Heart right ventricle (tissue), 16 donors: ENCODE measurements around the gene EDEM1. TPM values are rescaled to one million over a fixed set of nuclear protein-coding genes. Genes with fewer than 3 reads are reported as not detected.
A peak's percentile ranks its signal among the peaks of the same experiment; 100 is the strongest.

Experiments
- ATAC-seq, 8 donors: fragments of 200-7000 bp; cut with Tn5 transposase; one replicate each; pipeline ENCODE4 v1.9.1; 2020; ENCODE audit warnings: mild to moderate bottlenecking in 8 of 8, moderate library complexity in 8 of 8, moderate number of reproducible peaks in 1 of 8
- DNase-seq, 2 donors: peaks; one replicate each; pipeline ENCODE4 v3.0.0-alpha.2; 2020
- H3K27ac ChIP-seq, 10 donors: fragments of 200-600 bp; sonication (generic) in 2 of 10; one replicate each; pipeline versions ENCODE4 v1.5.0 to v1.8.0; 2020 to 2022; ENCODE audit warnings: mild to moderate bottlenecking in 3 of 10
- H3K27me3 ChIP-seq, 7 donors: fragments of 200-600 bp; one replicate each; pipeline ENCODE4 v1.8.0; 2021 to 2022; ENCODE audit warnings: mild to moderate bottlenecking in 2 of 7
- H3K36me3 ChIP-seq, 9 donors: fragments of 200-600 bp; sonication (generic) in 1 of 9; one replicate each; pipeline versions ENCODE4 v1.5.0 to v1.8.0; 2020 to 2022; ENCODE audit warnings: mild to moderate bottlenecking in 2 of 9
- H3K4me1 ChIP-seq, 9 donors: fragments of 200-600 bp; sonication (generic) in 1 of 9; one replicate each; pipeline versions ENCODE4 v1.5.0 to v1.8.0; 2020 to 2022; ENCODE audit warnings: mild to moderate bottlenecking in 4 of 9
- H3K4me3 ChIP-seq, 10 donors: fragments of 200-600 bp; sonication (generic) in 2 of 10; one replicate each; pipeline versions ENCODE4 v1.5.0 to v1.8.0; 2020 to 2022; ENCODE audit warnings: mild to moderate bottlenecking in 7 of 10, moderate library complexity in 2 of 10
- H3K9me3 ChIP-seq, 11 donors: fragments of 200-600 bp in 10 of 11; sonication (generic) in 2 of 11; one replicate each; pipeline versions ENCODE4 v1.5.0 to v1.8.0; 2013 to 2022; ENCODE audit warnings: mild to moderate bottlenecking in 2 of 11, control low read depth in 1 of 11, moderate library complexity in 1 of 11
- CTCF ChIP-seq, 9 donors: fragments of 200-600 bp; sonication (generic) in 2 of 9; IDR thresholded peaks; one replicate each; pipeline versions ENCODE4 v1.5.0 to v1.8.0; 2021 to 2022; ENCODE audit warnings: antibody characterized with exemption in 9 of 9, mild to moderate bottlenecking in 5 of 9, moderate library complexity in 1 of 9
- WGBS, 2 donors: extraction: QIAGEN DNeasy Blood & Tissue Kit; methylation state at CpG; one replicate each; pipeline ENCODE4 v1.1.7; 2013; ENCODE audit warnings: inconsistent platforms in 1 of 2; 5-methylcytosine and 5-hydroxymethylcytosine counted together
- intact Hi-C, 10 donors: fragments of 100-400 bp; cut with DNase I; formaldehyde crosslinking; loops; one replicate each; pipeline versions ENCODE4 v1.11.1 to v1.14.2; 2022
- polyA plus RNA-seq, 2 donors: library from polyadenylated mRNA; stranded (reverse); fragments of 200-250 nt; gene quantifications; one replicate each; pipeline ENCODE4 v1.2.3, GENCODE V29; 2013
- total RNA-seq, 10 donors: library from RNA; stranded (reverse); fragmentation: NEBNext Ultra II Directional in 3 of 10; extraction: Animal tissue kit (Norgen Biotek cat#: 25700) in 3 of 10; gene quantifications; one replicate each; pipeline versions ENCODE4 v1.2.1 to v1.2.4, GENCODE V29; 2021 to 2023
- donor health status: Arrhythmogenic right ventricular cardiomyopathy.
- donor health status: ischemic (EF 13 %, LVEDD 7.1; RV severe dilation, severe dysfunction).
- donor health status: healthy with polysubstance abuse.
- donor health status: DM: no; HTN: yes; CAD: no.
- donor health status: DM: no; HTN: no; CAD: no.
- donor health status: ischemic (EF 25% LVEDD 6.9; RV normal size, moderate dysfunction).
- donor health status: ischemic (EF 25% LVEDD 5.7; RV mildly dilated, moderate dysfunction).
- donor health status: healthy.
- donor health status: DM: yes; HTN: yes; CAD: no.
- donor health status: Ischemic cardiomyopathy.
- donor health status: ischemic (EF 35%, LVEDD 5.7; RV mildly dilated, moderate dysfunction).
- donor health status: nonischemic (EF 11% LVEDD 7.7; RV severe dilation, severe dysfunction).
- donor health status: DM: yes; HTN: yes; CAD: no.
- donor health status: PGD.
- donor health status: ischemic (EF 29% LVEDD 5.4; RV normal size, mild dysfunction).
- donor health status: nonischemic (EF 23%, LVEDD 6.1; RV moderate dilation, normal function).

Gene EDEM1
- total and polyA plus RNA-seq, 12 donors = 2.2 to 19.0 (median 9.1) TPM

GRCh38 chr3:5198986-5199731 lies 11.7 kb downstream of the EDEM1 start:
- ATAC-seq (peak in 1 of 8 donors; percentile 31), DNase-seq (no peak)
- no peaks in the 10 kb centered on the region for H3K27me3 ChIP-seq
- peaks cover 0 to 64% (median 14%) of the 10 kb centered on the region in 9 donors for H3K4me1 ChIP-seq
- 73% methylated on average over 5 of the region's 5 CpGs for WGBS, 2 donors
- H3K4me3 ChIP-seq = no peak overlapping the region
- no peaks in the 10 kb centered on the region for H3K9me3 ChIP-seq
- TF ChIP-seq CTCF (IDR thresholded peaks at IDR 0.05) = no peak
- peaks cover 4 to 67% (median 27%) of the 10 kb centered on the region in 9 donors for H3K36me3 ChIP-seq
- H3K27ac ChIP-seq = peak overlapping the region in 1 of 10 donors; percentile 86
- intact Hi-C loops = no loop called here

- H3K27ac ChIP-seq = no peak overlapping the region
- intact Hi-C loops = no loop called here
- H3K27me3 ChIP-seq = no peaks in the 10 kb centered on the region
- H3K4me3 ChIP-seq = no peak overlapping the region
- no peak for TF ChIP-seq CTCF (IDR thresholded peaks at IDR 0.05)
- peaks cover 7 to 83% (median 41%) of the 10 kb centered on the region in 9 donors for H3K36me3 ChIP-seq
- ATAC-seq = no peak
- H3K9me3 ChIP-seq = no peaks in the 10 kb centered on the region
- 77 to 80% methylated on average over 6 of the region's 6 CpGs for WGBS, 2 donors
- H3K4me1 ChIP-seq = peaks cover 0 to 40% (median 7%) of the 10 kb centered on the region in 9 donors
- no peak for DNase-seq
Measured at GRCh38 chr3:5201536-5201935, 14.0 kb downstream of the EDEM1 start.

- Histone ChIP-seq H3K4me1 (peaks cover 0 to 34% (median 7%) of the 10 kb centered on the region in 9 donors), H3K27ac (no peak overlapping the region), H3K36me3 (peaks cover 7 to 90% (median 47%) of the 10 kb centered on the region in 9 donors), H3K4me3 (no peak overlapping the region), H3K9me3 (no peaks in the 10 kb centered on the region), H3K27me3 (no peaks in the 10 kb centered on the region)
- intact Hi-C loops = no loop called here
- ATAC-seq (no peak), DNase-seq (no peak)
- 94 to 97% methylated on average over 2 of the region's 2 CpGs for WGBS, 2 donors
- TF ChIP-seq CTCF (IDR thresholded peaks at IDR 0.05) = no peak
Measured at GRCh38 chr3:5202222-5202621, 14.7 kb downstream of the EDEM1 start.

- DNase-seq = no peak
- WGBS, 2 donors = 80 to 91% methylated on average over 7 of the region's 7 CpGs
- peaks cover 0 to 2% (median 0%) of the 10 kb centered on the region in 9 donors for H3K4me1 ChIP-seq
- H3K9me3 ChIP-seq = no peaks in the 10 kb centered on the region
- H3K27me3 ChIP-seq = no peaks in the 10 kb centered on the region
- no peak for TF ChIP-seq CTCF (IDR thresholded peaks at IDR 0.05)
- H3K36me3 ChIP-seq = peaks cover 13 to 100% (median 65%) of the 10 kb centered on the region in 9 donors
- no peak overlapping the region for H3K27ac ChIP-seq
- intact Hi-C loops = no loop called here
- no peak overlapping the region for H3K4me3 ChIP-seq
- no peak for ATAC-seq
Measured at GRCh38 chr3:5205165-5205941, 17.8 kb downstream of the EDEM1 start.
